NCI-H2029 (cell line): ENCODE results near the gene STMP1.
"Not testable (repeated sequence)": the region's sequence is repeated elsewhere in the genome, so short reads cannot be mapped to it uniquely, and the experiment has no call there.

Experiments used
- DNase-seq: peaks from one replicate; lab custom pipeline; 2025; lab: John Stamatoyannopoulos, UW

The STMP1 gene

GRCh38 chr7:135662373-135663114, at the start of gene STMP1:
STMP1 (plus strand) TSS chr7:135662514.
- DNase-seq: peak; percentile 87

- no peak for DNase-seq
Observed at GRCh38 chr7:135616136-135616535, 46.2 kb upstream of the STMP1 start.

- DNase-seq: no peak
Observed at GRCh38 chr7:135617781-135618180, 44.5 kb upstream of the STMP1 start.

GRCh38 chr7:135618510-135618909, 43.8 kb upstream of the STMP1 start:
- no peak for DNase-seq

- DNase-seq: no peak
Observed at GRCh38 chr7:135620447-135620846, 41.9 kb upstream of the STMP1 start.

GRCh38 chr7:135620980-135621850, 41.1 kb upstream of the STMP1 start:
- peak; percentile 74 for DNase-seq

GRCh38 chr7:135634191-135634878, 28.0 kb upstream of the STMP1 start:
- no peak for DNase-seq

GRCh38 chr7:135639690-135640089, 22.6 kb upstream of the STMP1 start:
- not testable (repeated sequence) for DNase-seq

GRCh38 chr7:135644154-135644553, 18.2 kb upstream of the STMP1 start:
- no peak for DNase-seq

GRCh38 chr7:135644729-135645128, 17.6 kb upstream of the STMP1 start:
- DNase-seq: no peak

GRCh38 chr7:135645296-135645904, 16.9 kb upstream of the STMP1 start:
- DNase-seq: peak; percentile 11

- no peak for DNase-seq
Observed at GRCh38 chr7:135647755-135648154, 14.6 kb upstream of the STMP1 start.

- DNase-seq: no peak
Observed at GRCh38 chr7:135648235-135648634, 14.1 kb upstream of the STMP1 start.

- DNase-seq: no peak
Observed at GRCh38 chr7:135650831-135651573, 11.3 kb upstream of the STMP1 start.

GRCh38 chr7:135653340-135654080, 8.8 kb upstream of the STMP1 start:
- no peak for DNase-seq

GRCh38 chr7:135658564-135658963, 3.8 kb upstream of the STMP1 start:
- DNase-seq: no peak

GRCh38 chr7:135659159-135659846, 3.0 kb upstream of the STMP1 start:
- no peak for DNase-seq

- DNase-seq: no peak
Observed at GRCh38 chr7:135661311-135662122, 797 bp upstream of the STMP1 start.

- DNase-seq: no peak
Observed at GRCh38 chr7:135662123-135662372, 266 bp upstream of the STMP1 start.
